PC-3 (cell line): ENCODE measurements around the gene UACA.

Experiments
- EZH2 ChIP-seq: fragments of 300-600 bp; sonication (generic); IDR thresholded peaks from one replicate; pipeline ENCODE4 v1.6.1; 2017; ENCODE audit warnings: antibody characterized with exemption, mild to moderate bottlenecking, low read length; ENCODE audit not compliant: unreplicated experiment
- EZH2phosphoT487 ChIP-seq: fragments of 300-600 bp; sonication (generic); IDR thresholded peaks from 2 replicates; pipeline ENCODE4 v1.6.1; 2018; ENCODE audit warnings: mild to moderate bottlenecking, antibody characterized with exemption, low read length, borderline replicate concordance
- TF ChIP-seq, protein P1 (sequence below): fragments of 300-600 bp; sonication (generic); conservative IDR thresholded peaks from 2 replicates; pipeline ENCODE4 v1.5.1; 2017; ENCODE audit warnings: antibody characterized with exemption, low read depth, mild to moderate bottlenecking, low read length

DNA sequence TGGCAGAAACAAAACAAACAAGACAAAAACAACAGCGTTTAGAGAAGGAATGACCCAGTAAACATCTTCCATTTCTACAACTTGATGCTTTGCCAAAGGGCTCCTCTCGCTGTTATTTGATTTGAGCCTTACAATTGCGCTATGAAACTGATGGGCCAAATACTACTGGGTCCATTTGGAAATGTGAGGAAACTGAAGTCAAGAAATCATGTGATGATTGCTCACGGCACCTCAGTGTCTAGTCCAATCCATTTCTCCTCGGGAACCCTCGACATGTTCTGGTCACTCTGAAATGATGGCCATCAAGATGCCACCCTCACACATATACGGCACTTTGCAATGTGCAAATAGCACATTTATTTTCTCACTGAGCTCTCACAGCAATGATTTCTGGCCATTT lies 136.0 kb downstream of the UACA start:
- no peak for TF ChIP-seq EZH2phosphoT487
- TF ChIP-seq, protein P1, sequence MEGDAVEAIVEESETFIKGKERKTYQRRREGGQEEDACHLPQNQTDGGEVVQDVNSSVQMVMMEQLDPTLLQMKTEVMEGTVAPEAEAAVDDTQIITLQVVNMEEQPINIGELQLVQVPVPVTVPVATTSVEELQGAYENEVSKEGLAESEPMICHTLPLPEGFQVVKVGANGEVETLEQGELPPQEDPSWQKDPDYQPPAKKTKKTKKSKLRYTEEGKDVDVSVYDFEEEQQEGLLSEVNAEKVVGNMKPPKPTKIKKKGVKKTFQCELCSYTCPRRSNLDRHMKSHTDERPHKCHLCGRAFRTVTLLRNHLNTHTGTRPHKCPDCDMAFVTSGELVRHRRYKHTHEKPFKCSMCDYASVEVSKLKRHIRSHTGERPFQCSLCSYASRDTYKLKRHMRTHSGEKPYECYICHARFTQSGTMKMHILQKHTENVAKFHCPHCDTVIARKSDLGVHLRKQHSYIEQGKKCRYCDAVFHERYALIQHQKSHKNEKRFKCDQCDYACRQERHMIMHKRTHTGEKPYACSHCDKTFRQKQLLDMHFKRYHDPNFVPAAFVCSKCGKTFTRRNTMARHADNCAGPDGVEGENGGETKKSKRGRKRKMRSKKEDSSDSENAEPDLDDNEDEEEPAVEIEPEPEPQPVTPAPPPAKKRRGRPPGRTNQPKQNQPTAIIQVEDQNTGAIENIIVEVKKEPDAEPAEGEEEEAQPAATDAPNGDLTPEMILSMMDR: no peak
- no peak for TF ChIP-seq EZH2
